ENCODE measurements around the gene LPGAT1. TPM values are rescaled to one million over a fixed set of nuclear protein-coding genes. Genes with fewer than 3 reads are reported as not detected.

LPGAT1 gene, protein sequence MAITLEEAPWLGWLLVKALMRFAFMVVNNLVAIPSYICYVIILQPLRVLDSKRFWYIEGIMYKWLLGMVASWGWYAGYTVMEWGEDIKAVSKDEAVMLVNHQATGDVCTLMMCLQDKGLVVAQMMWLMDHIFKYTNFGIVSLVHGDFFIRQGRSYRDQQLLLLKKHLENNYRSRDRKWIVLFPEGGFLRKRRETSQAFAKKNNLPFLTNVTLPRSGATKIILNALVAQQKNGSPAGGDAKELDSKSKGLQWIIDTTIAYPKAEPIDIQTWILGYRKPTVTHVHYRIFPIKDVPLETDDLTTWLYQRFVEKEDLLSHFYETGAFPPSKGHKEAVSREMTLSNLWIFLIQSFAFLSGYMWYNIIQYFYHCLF
- total RNA-seq: 10 to 100 TPM; 58.6 to 76.3 (median 71.5) TPM
- 91.6 TPM for total RNA-seq (2013)

DNA sequence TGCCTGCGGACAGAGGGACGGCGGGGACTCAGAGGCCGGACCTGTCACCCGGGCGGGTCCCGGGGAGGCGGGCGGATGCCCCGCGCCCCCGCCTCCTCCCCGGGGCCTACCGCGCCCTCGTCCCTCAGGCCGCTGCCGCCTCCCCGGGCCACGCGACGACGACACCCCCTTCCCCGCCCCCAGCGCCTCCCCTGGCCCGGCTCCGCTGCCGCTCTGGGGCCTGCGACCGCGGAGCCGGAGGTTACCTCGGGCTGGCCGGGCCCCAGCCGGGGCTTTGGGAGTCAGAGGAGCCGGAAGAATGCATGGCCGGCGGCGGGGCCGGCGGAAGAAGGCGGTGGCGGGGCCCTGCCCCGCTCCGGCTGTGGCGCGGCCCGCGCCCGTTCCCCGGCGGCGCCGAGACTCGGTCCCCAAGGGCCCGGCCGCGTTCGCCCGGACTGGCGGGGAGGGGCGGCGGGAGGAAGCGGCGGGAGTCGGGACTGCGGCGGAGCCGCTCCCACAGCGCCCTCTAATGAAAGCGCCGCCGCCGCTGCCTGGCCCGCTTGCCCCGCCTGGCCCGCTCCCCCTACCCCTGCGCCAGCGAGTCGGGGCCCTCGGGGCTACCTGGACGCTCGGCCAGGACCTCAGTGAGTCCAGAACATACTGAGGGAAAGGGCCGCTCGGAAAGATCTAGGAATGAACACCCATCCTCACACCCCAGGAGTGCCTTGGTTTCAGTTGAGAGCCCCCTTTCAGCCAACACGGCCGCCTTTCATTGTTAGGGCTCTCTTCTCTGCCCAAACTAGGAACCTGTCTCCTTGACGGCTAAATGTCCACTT is at the start of gene LPGAT1:
TSS of gene LPGAT1 (minus strand) at position 436 of the 815 bp plus-strand sequence. CDS start 1,467 bp downstream, outside the sequence.
- H3K27ac Mint-ChIP-seq: peak within 1 kb of the TSS; percentile 90 to 91
- H3K4me3 Mint-ChIP-seq: peak within 1 kb of the TSS; percentile 98

DNA sequence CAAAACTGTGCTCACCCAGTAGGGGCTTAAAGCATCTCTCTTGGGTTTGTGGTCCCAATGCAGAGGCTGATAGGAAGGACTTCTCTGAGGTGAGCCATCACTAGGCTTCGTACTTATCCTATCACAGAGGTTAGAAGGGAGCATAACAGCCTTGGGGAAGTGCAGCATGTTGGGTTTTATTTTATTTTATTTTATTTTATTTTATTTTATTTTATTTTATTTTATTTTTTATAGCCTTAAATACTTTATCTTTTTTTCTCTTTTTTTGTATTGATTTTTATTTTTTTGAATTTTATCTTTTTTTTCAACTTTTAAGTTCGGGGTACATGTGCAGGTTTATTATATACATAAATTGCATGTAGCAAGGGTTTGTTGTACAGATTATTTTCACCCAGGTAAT is 48.9 kb upstream of the LPGAT1 start:
- H3K4me3 ChIP-seq (ENCODE audit: low read length): no peak overlapping the region
- TF ChIP-seq CTCF (IDR thresholded peaks at IDR 0.05): no peak
- H3K4me1 ChIP-seq (ENCODE audit: control insufficient read depth, insufficient read depth, low read length): no peaks in the 10 kb centered on the region
- no peaks in the 10 kb centered on the region for H3K9me3 ChIP-seq (ENCODE audit: control insufficient read depth, insufficient read depth, low read length)
- no peak overlapping the region for H3K27ac ChIP-seq (ENCODE audit: low read length)
- intact Hi-C loops (cut with micrococcal nuclease): no loop called here
- H3K36me3 ChIP-seq (ENCODE audit: control insufficient read depth, insufficient read depth, low read length): no peaks in the 10 kb centered on the region
- no peak for DNase-seq
- H3K9me3 Mint-ChIP-seq: no peaks in the 10 kb centered on the region
- no peak overlapping the region for H3K27ac Mint-ChIP-seq
- no peaks in the 10 kb centered on the region for H3K36me3 Mint-ChIP-seq
- ATAC-seq: peak in 1 of 3 donors; percentile 10
- WGBS (ENCODE audit: insufficient coverage): 71% methylated on average over 1 of the region's 2 CpGs
- no peaks in the 10 kb centered on the region for H3K27me3 ChIP-seq (ENCODE audit: control insufficient read depth, insufficient read depth, low read length)
- no peaks in the 10 kb centered on the region for H3K4me1 Mint-ChIP-seq
- no peaks in the 10 kb centered on the region for H3K27me3 Mint-ChIP-seq (ENCODE audit: low read depth in 2 of 2)
- H3K4me3 Mint-ChIP-seq: no peak overlapping the region

More for the DNA sequence above, at the start of gene LPGAT1:
- peak; percentile 62 for TF ChIP-seq CTCF (IDR thresholded peaks at IDR 0.05)
- ATAC-seq (peak; percentile 87 to 90 (median 87)), DNase-seq (peak; percentile 69 to 80)
- intact Hi-C loops (cut with micrococcal nuclease): loop anchor here (2.0 to 5.0 kb wide), 2 partner anchors 133 to 150 kb away; no protein-coding TSS in a partner anchor
- peaks cover 58% of the 10 kb centered on the region in 2 donors for H3K4me1 Mint-ChIP-seq
- H3K36me3 Mint-ChIP-seq: no peaks in the 10 kb centered on the region
- no peaks in the 10 kb centered on the region for H3K27me3 Mint-ChIP-seq (ENCODE audit: low read depth in 2 of 2)
- no peaks in the 10 kb centered on the region for H3K9me3 ChIP-seq (ENCODE audit: control insufficient read depth, insufficient read depth, low read length)
- WGBS (ENCODE audit: insufficient coverage): under 1% methylated on average over 88 of the region's 88 CpGs
- peak within 1 kb of the TSS; percentile 87 for H3K27ac ChIP-seq (ENCODE audit: low read length)
- H3K9me3 Mint-ChIP-seq: no peaks in the 10 kb centered on the region
- H3K27me3 ChIP-seq (ENCODE audit: control insufficient read depth, insufficient read depth, low read length): no peaks in the 10 kb centered on the region
- peaks cover 3% of the 10 kb centered on the region for H3K36me3 ChIP-seq (ENCODE audit: control insufficient read depth, insufficient read depth, low read length)
- H3K4me3 ChIP-seq (ENCODE audit: low read length): peak within 1 kb of the TSS; percentile 81
- H3K4me1 ChIP-seq (ENCODE audit: control insufficient read depth, insufficient read depth, low read length): peaks cover 37% of the 10 kb centered on the region

DNA sequence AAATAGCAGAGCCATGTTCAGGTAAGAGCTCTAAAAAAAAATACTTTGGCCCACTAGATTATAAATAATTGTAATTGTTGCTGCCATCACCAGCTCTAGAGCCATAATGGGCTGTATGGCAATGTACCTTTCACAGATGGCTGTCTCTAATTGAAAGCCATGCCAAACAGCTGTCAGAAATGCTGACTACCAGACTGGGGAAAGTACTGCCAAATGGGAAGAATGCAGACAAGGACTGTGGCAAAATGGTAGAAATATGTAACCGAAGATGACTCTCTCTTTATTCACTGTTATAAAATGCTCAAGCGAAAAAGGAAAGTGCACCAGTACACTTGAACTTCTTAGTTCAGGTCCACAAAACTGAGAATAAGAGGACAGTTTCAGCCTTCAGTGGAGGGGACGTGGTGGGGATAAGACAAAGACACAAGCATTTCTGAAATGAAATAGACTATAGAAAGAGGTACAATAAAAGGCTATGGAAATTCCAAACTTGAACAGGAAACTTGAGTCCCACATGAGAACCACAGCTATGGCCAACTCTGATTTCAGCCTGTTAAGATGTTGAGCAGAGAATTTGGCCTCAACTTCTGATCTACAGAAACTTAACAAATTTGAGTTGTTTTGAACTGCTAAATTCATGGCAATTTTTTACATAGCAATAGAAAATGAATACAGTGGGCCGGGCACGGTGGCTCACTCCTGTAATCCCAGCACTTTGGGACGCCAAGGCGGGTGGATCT is 46.5 kb upstream of the LPGAT1 start:
- DNase-seq: no peak
- Histone ChIP-seq H3K27me3 (ENCODE audit: control insufficient read depth, insufficient read depth, low read length) (no peaks in the 10 kb centered on the region), H3K27ac (ENCODE audit: low read length) (no peak overlapping the region), H3K36me3 (ENCODE audit: control insufficient read depth, insufficient read depth, low read length) (no peaks in the 10 kb centered on the region), H3K4me1 (ENCODE audit: control insufficient read depth, insufficient read depth, low read length) (no peaks in the 10 kb centered on the region), H3K9me3 (ENCODE audit: control insufficient read depth, insufficient read depth, low read length) (no peaks in the 10 kb centered on the region), H3K4me3 (ENCODE audit: low read length) (no peak overlapping the region)
- 91% methylated on average over 7 of the region's 7 CpGs for WGBS (ENCODE audit: insufficient coverage)
- no peaks in the 10 kb centered on the region for H3K36me3 Mint-ChIP-seq
- no peak overlapping the region for H3K4me3 Mint-ChIP-seq
- TF ChIP-seq CTCF (IDR thresholded peaks at IDR 0.05): no peak
- H3K27me3 Mint-ChIP-seq (ENCODE audit: low read depth in 2 of 2): peaks cover 8 to 15% of the 10 kb centered on the region in 2 donors
- no peaks in the 10 kb centered on the region for H3K9me3 Mint-ChIP-seq
- peaks cover 7% of the 10 kb centered on the region in 2 donors for H3K4me1 Mint-ChIP-seq
- no peak for ATAC-seq
- H3K27ac Mint-ChIP-seq: no peak overlapping the region
- intact Hi-C loops (cut with micrococcal nuclease): no loop called here

Measured in natural killer cell (primary cell).